HG02759 (cell line): Measurements from ENCODE around the gene NCKAP5.

Experiments used
- ATAC-seq: cut with Tn5 transposase; IDR thresholded peaks from one replicate; pipeline ENCODE4 v1.9.1; 2021; ENCODE audit warnings: mild to moderate bottlenecking, moderate library complexity; ENCODE audit not compliant: unreplicated experiment

NCKAP5 gene

DNA sequence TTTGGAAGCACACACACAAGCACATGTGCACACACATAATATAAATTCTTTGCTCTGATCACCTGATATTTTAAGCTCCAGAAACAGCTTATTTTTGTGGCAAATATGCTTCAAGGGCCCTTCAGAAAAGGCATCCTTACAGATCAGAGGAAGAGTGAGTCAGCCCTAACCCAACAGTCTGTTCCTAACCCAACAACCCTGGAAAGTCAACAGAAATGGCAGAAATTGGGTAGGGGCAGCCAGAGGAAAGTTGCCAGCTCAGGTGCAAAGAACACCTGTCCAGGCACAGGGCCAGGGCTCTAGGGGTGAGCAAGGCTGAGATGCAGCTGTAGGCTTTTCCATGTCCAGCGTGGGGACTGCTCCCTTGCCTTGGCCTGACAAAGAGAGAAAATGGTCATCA is 6.4 kb upstream of the NCKAP5 start:
- ATAC-seq = no peak

DNA sequence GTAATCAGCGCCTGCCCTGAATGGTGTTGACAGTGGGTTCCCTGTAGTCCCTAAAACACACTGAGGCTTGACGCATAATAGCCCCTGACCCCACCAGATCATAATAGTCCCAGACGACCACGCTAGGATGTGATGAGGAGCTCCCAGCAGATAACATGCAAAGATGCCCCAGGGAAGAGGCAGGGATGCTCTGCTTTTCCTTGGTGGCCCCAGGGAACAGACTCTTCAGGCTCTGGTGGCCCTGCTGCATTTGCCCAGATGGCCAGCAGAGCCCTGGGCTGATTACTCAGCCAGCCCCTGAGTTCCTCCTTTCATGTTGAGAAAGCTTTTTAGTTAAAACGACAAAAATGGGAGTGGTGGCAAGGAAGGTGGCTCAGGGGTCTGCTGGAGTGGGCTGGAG is 5.9 kb upstream of the NCKAP5 start:
- no peak for ATAC-seq

DNA sequence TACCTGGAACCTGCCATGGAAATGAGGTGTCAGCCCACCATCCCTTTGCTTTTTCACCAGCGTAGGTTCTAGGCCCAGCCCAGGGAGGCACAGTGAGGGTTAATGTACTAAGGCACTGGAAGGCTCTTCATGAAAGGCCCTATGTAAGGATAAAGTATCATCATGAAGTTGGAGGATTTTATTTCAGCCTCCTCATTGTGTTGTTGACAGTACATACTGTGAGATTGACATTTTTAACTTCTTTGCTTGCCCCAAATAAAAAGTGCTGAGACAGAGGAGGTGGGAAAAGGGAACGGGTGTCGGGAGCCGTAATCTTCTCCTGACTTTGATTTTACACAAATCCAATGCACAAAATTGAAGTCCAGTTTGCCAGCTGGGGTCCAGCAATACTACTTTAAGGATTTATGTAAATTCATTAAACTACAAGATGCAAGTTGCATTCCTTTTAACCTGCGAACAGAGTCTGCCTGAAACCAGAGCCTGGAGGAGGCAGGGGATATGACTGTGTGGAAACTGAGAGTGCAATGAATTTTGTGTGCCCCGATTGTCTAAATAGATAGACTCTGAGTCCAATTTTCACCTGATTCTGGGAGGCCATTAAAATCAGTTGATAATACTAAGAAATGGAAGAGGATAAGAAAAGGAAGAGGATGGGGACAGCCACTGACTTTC is 5.4 kb upstream of the NCKAP5 start:
- ATAC-seq = no peak

DNA sequence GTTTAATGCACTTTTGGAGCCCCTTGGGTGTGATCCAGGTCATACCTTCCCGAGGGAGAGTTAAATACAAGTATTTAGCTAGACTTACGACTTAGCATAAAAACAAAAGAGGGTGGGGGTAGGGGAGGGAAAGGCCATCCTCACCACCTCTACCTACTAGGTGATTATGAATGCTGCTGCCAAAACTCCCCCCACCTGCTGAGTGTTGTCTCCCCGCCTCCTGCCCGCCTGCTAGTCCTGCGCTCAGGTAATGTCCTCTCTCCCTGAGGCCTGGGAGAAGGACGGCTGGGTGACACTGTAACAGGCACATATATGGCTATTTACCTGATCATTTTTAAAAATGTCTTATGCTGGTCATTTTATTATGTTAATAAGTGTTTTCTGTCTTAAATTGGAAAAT is 3.0 kb upstream of the NCKAP5 start:
- no peak for ATAC-seq

DNA sequence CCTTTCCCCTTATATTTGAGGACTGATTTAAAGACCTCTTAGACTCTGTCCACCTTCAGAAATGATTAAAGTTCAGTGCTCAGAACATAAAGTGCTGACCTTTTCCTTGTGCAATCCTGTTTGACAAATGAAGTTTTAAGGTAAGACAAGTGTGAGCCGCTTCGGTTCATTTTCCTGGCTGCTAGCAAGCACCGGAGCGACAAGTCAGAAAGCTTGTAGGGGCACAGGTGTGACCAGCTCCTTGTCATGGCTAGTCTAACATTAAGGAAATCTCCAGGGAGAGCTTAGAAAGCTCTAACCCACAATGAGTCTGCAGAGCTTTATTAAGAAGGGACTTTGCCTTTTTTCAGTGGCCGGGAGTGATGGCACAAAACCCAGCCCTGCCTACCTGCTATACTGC is 2.3 kb upstream of the NCKAP5 start:
- ATAC-seq = no peak

DNA sequence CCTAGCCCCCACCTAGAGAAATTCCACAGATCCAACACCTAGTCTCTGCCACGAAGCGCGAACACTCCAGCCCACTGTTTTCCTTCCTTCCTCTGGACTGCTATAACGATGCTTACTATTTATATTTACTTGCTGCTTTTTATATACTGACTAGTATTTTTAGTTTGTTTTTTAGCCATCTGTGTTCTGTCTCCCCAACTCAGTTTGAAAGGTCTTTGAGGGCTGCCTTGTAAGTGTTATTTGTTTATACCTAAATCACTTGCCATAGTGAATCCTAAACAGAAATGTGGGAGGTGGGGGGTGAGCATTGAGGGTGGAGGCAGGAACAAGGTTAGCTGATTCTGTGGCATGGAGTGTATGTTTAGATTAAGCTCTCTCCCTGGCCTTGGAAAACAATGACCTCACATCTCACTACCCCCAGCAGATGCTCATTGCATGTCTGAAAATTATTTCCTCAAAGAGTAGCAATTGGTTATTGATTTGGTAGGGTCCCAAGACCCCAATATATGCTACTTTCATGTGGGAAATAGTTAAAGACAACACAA is 1.1 kb upstream of the NCKAP5 start:
- ATAC-seq = no peak

DNA sequence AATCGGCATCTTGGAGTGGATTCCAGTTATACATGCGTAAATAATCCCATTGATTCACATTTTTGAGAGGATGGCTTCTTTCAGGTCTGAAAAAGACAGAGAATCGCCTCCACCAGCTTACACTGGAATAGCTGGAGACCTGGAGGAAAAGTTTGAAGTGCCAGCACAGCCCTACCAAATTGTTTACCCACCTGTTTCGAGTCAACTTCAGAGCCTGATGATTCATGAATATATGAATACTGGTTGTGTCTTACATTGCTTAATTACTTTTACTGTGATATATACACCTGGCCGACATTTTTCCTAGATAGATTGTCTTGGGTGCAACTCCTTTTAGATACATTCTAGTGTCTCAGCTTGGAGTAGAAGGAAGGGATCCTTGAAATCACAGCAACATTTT is 335 bp upstream of the NCKAP5 start:
- no peak for ATAC-seq

DNA sequence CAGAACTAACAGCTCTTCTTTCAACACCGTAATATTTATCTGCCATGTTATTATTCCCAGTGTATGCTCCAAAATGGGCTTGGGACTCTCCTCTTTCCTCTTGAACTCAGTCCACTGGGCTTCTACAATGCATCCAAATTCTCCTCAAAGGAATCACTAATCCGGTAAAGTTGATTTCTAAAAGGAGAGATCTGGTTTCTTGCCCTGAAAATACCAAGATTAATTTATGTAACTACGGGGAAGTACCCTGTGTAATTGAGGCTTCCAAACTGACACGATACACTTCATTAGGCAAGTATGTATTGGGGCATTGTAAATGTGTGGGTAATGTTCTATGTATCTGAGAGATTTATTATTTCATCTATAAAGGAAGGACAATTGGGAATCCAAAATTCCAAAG is 5.7 kb downstream of the NCKAP5 start:
- no peak for ATAC-seq

DNA sequence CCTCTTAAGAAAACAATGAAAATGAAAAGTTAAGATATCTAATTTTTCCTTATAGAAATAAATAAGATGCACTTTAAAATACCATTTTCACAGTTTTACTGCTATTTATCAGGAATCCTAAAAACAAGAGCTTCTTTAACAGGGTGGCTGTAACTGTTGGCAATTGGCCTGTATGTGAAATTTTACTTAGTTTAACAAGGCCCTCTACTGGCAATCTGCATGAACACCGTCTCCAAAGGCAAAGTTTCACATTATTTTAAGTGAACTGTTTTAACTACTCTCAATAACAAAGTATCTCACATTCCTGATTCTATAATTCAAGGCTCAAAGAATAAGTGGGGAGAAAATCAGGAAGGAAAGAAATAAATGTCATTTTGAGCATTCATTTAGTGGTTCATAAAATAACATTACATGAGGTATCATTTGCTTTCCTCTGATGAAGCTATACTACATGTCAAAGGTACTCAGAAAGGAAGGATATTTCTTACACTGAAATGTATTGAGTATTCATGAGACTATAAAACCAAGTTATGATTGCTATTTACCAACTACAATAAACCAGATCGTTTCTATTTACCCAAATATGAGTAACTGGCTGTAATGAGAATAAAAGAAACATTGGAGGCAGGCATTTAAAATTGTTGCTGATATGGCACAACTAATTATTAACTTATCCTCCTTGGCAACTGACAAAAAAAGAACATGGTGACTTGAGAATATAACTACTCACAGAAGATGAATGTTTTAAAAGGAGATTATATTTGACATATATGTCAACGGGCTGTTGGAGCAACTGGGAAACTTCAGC is 7.0 kb downstream of the NCKAP5 start:
- peak; percentile 74 for ATAC-seq

DNA sequence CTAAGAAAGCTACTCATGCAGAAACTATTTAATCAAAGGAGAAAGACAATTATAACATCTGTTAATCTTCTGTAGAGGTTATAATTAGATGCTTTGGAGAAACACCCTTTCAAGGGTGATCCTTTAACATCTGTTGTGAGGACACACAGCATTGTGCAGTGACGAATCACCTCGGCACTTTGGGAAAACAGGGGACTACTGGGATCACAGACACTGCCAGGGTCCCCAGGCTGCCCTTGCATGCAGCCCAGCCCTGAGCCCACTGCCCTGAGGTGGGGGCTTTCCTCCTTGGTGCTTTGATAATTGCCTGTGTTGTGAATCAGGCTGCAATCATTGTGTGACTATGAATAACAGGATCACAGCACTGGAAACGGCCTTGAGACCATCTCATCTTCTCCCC is 10.6 kb downstream of the NCKAP5 start:
- no peak for ATAC-seq

DNA sequence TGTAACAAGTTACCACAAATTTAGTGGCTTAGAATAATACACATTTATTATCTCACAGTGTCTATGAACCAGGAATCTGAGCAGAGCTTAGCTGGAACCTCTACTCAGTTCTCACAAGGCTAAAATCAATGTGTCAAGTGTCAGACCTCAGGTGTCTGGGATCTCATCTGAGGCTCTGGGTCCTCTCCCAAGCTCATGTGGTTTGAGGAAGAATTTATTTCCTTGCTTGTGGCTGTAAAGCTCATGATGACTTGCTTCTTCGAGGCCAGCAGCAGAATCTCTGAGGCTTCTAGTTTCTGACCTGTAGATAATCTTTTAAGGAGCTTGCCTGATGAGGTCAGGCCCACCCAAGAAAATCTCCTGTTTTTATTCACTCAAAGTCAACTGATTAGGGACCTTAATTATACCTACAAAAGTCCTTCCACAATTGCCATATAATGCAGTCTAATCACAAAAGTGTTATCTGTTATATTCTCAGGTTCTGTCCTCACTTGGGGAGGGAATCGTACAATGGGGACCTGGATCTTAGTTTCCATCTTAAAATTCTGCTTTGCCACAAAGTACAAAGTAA is 14.3 kb downstream of the NCKAP5 start:
- ATAC-seq = no peak

DNA sequence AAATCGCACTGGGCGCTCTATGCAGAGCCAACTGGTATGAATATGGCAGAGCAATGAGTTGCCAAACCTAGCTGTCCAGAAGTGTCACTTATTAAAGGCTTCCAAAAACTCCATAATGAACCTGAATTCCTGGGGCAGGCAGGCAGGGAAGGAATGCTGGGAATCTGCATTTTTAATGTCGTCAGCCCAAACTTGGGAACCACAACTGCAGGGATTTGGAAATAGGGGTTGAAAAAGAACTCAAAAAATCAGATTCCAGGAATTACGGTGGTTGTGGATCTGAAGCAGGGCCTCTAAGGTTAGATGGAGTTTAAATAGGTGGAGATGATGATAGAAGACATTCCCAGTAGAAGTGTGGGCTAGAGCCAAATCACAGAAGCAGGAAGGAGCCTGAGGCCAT is 15.0 kb downstream of the NCKAP5 start:
- ATAC-seq = no peak

DNA sequence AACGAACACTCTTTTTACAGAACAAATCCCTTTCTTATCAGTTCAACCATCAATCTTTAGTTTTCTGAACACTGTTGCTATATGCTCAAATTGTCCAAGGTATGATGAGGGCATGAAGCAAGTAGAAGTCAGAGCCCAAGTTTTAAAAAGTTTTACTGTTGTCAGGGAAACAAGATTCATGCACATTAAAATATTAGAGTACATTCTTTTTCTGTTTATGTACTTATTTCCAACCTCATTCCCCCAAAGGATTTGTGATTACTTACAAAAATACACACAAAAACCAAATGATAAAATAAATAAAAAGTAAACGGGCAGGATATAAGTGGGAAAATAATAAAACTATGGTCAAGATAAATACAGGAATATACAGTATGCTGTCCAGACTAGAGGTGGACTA is 15.4 kb downstream of the NCKAP5 start:
- no peak for ATAC-seq

DNA sequence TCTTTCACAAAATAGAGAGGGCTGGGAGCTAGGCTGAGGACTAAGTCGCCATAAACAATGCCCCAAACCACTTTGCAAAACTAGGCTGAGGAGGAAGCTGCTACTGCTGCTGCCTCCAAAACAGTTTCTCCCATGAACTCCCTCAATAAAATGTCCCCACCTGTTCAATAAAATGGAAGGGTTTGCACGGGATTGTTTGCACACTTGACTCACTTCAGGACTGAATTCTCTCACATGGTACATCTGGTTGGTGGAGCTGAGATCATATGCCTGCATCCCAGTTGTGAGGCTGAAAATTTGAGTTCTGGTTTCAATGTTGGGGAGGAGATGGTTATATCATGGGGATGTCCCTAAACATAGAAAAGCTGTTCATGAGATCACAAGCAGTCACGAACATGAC is 26.5 kb downstream of the NCKAP5 start:
- no peak for ATAC-seq

DNA sequence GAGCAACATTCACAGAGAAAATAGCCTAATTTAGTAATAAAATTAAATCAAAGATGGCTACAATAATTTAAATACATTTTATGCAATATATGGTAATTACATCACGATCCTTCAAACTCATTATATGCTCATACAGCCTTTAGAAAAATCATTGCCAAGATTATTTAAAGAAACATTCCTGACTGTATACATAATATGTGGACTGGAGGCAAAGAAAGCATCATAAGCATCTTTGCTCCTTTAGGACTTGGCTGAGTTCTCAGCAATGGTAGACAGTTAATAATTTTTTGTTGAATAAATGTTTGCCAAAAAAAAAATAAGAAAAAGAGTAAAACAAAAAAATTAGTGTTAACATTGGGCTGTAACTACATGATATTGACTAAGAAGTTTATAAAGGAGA is 26.9 kb downstream of the NCKAP5 start:
- no peak for ATAC-seq

DNA sequence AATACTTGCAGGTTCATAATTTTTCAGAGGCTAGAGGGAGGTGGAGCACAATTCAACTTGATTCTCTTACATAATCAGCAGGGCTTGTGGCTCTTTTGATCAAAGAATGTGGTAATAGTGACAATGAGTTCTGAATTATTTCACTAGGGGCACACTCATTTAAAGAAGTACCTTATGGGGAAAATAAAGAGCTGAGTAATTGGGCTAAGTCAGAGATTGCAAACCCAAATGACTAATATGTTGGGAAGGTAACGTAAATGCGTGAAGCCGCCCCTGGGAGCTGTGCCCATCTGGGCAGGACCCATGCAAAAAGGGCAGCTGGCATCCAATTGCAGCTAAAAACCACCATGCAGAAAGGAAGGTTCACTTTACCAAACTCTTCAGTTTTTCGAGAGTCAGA is 35.3 kb downstream of the NCKAP5 start:
- no peak for ATAC-seq

DNA sequence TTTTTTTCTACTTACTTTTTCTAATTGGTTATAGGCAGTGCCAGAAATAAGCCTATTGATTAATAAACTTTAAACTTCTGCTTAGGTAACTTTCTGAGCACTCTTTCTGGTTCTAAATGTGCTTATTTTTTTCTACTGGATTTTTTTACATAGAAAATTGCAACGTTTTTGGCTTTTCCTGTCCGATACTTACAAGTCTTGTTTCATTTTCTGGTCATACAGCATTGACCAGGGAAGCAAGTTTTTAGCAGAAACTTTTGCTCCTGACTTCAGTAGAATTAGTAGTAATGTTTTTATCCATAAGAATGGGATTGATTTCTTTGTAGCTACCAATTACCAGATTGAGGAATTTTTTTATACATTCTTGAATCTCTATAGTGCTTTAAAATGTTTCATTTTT is 36.9 kb downstream of the NCKAP5 start:
- ATAC-seq = no peak

DNA sequence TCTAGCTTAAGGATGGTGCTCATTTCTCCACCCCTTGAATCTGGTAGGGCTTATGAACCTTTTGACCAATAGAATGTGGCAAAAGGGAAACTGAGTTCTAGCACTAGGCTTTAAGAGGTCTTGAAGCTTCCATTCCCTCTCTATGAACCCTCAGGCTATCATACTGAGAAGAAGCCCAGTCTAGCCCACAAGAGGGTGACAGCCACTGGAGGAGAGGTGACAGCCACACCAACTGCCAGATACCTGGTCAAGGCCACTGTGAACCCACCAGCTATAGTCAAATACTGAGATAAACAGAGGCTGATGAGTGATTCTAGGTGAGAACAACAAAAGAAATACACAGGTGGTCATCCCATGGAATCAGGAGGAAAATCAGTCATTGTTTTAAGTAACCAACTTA is 37.6 kb downstream of the NCKAP5 start:
- ATAC-seq = no peak

DNA sequence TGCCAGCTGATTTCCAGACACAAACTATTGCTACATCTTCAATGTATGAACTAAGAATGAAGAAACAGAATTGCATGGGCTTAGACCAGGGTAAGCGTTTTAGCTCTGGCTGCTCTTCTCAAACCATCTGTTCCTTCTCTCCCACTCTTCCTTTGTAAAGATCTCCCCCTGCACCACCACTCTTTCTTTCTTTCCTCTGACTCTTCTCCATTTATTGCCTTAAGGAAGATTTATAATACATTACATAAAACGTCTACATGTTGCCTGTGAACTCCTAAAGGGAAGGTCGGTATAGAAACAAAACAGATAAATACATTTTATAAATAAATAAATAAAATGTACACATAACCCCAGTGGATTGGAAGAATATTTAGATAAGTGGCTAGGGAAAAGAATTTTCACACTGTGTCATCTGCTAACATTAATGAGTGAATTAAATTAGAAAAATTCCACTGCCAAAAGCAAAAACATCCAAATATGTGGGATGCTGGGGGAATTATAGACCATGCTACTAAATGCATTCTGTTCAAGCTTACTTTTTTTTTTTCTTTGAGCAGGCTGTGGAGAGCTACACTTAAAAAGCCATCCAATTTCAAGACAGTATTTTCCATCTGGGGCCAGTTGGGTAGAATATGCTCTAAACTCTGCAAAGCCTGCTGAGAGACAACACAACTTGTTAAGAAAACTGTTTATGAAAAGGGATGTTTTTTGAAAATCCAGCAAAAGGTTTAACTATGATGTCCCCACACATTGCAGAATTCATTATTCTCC is 41.5 kb downstream of the NCKAP5 start:
- no peak for ATAC-seq

DNA sequence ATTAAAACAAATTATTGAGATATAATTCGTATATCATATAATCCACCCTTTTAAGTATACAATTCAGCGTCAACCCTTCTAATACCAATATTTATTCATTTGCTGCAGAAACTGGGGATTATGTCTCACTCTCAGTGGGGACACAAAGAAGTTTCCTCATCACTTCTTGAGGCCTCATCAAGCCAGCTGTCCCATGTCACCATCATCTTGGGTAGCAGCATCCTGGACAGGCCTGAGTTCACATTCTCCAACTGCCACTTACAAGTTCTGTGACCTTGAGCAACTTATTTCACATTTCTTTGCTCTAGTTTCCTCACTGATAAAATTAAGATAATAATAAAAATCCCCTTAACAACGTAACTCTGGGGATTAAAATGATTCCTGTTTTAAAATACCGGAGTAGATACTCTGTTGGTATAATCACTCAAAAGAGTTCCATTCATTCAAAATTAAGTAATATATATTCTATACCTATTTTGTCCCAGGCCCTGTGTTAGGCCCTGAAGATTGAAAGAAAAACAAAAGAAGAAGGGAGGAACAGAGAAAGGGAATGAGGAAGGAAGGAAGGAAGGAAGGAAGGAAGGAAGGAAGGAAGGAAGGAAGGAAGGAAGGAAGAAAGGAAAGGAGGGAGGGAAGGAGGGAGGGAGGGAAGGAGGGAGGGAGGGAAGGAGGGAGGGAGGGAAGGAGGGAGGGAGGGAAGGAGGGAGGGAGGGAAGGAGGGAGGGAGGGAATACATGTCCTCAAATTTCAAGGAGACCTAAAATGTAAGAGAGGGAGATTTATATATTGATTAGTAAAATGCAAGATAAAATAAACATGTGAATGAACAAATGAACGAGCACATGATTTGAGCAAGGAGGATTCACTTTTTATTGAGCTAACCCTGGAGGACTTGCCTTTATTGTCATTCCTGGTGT is 42.4 kb downstream of the NCKAP5 start:
- ATAC-seq = no peak
